ENCODE results near the gene MRPL50.

The MRPL50 gene

DNA sequence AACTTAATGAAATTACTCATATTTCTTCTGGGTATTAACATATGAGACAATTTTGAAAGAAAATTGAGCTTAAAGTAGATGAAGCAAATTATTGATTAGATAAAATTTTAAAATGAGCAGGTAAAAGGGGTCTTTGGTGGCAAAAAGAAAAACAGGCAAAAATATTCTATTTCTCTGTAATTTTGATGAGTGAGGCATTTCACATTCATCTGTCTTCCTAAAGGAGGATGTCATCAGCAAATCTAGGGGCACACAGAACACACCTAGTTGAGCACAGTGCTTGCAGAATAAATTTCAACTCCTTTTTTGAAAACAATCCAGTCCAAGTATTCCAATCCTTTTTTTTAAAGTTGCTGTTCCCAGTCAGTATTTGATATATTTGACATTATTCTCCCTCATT lies 16.4 kb upstream of the MRPL50 start:
- Histone ChIP-seq H3K18ac (ENCODE audit: low read length) (no peak overlapping the region), H3K9me3 (replicated peaks in 1 of 2; ENCODE audit: control insufficient read depth in 2 of 2, insufficient read depth in 1 of 2, low read depth in 1 of 2, low read length in 2 of 2) (peaks cover 10 to 21% of the 10 kb centered on the region in 2 donors), H3K79me1 (ENCODE audit: low read depth, low read length) (no peaks in the 10 kb centered on the region), H3K23ac (ENCODE audit: low read depth, low read length, poor library complexity) (no peak overlapping the region), H3K4me1 (ENCODE audit: control insufficient read depth in 2 of 2, insufficient read depth in 1 of 2, low read depth in 1 of 2, low read length in 2 of 2) (no peaks in the 10 kb centered on the region), H3K4me2 (ENCODE audit: insufficient read depth, low read length, poor library complexity, severe bottlenecking) (no peak overlapping the region), H3K27me3 (ENCODE audit: control insufficient read depth in 3 of 3, insufficient read depth in 3 of 3, low read depth in 1 of 3, low read length in 3 of 3) (no peaks in the 10 kb centered on the region), H3K4ac (ENCODE audit: low read length) (no peak overlapping the region), H2AK5ac (ENCODE audit: low read depth, low read length) (no peak overlapping the region), H3K9ac (ENCODE audit: low read depth, low read length, poor library complexity) (no peak overlapping the region), H3K14ac (ENCODE audit: low read length) (no peak overlapping the region), H3K36me3 (replicated peaks in 1 of 2; ENCODE audit: control insufficient read depth in 2 of 2, insufficient read depth in 2 of 2, low read length in 2 of 2) (peaks cover 0 to 7% of the 10 kb centered on the region in 2 donors), H3K4me3 (ENCODE audit: low read length in 2 of 2) (no peak overlapping the region), H2AFZ (ENCODE audit: low read length) (no peak overlapping the region), H4K8ac (ENCODE audit: low read depth, low read length) (no peak overlapping the region), H4K91ac (ENCODE audit: low read depth, low read length, poor library complexity) (no peak overlapping the region), H2BK15ac (ENCODE audit: low read length) (no peak overlapping the region), H2BK120ac (ENCODE audit: low read depth, low read length) (no peak overlapping the region), H2BK5ac (ENCODE audit: low read length) (no peak overlapping the region), H3K27ac (replicated peaks; ENCODE audit: low read length) (no peak overlapping the region), H2BK12ac (ENCODE audit: low read length) (no peak overlapping the region)
- no peak for DNase-seq (ENCODE audit: low spot score)

DNA sequence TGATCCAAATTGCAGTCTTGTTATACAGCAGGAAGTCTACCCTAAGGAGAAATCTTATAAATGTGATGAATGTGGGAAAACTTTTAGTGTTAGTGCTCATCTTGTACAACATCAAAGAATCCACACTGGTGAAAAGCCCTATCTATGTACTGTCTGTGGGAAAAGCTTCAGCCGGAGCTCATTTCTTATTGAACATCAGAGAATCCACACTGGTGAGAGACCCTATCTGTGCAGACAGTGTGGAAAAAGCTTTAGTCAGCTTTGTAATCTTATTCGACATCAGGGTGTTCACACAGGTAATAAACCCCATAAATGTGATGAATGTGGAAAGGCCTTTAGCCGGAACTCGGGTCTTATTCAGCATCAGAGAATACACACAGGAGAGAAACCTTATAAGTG lies 10.7 kb upstream of the MRPL50 start:
- Histone ChIP-seq H2AK5ac (ENCODE audit: low read depth, low read length) (no peak overlapping the region), H3K9me3 (replicated peaks in 1 of 2; ENCODE audit: control insufficient read depth in 2 of 2, insufficient read depth in 1 of 2, low read depth in 1 of 2, low read length in 2 of 2) (peaks cover 29 to 79% of the 10 kb centered on the region in 2 donors), H4K91ac (ENCODE audit: low read depth, low read length, poor library complexity) (no peak overlapping the region), H3K79me1 (ENCODE audit: low read depth, low read length) (no peaks in the 10 kb centered on the region), H3K4me1 (ENCODE audit: control insufficient read depth in 2 of 2, insufficient read depth in 1 of 2, low read depth in 1 of 2, low read length in 2 of 2) (no peaks in the 10 kb centered on the region), H3K14ac (ENCODE audit: low read length) (no peak overlapping the region), H2BK5ac (ENCODE audit: low read length) (no peak overlapping the region), H2BK15ac (ENCODE audit: low read length) (no peak overlapping the region), H3K9ac (ENCODE audit: low read depth, low read length, poor library complexity) (no peak overlapping the region), H2AFZ (ENCODE audit: low read length) (no peak overlapping the region), H3K4me2 (ENCODE audit: insufficient read depth, low read length, poor library complexity, severe bottlenecking) (no peak overlapping the region), H3K27ac (replicated peaks; ENCODE audit: low read length) (no peak overlapping the region), H3K4me3 (ENCODE audit: low read length in 2 of 2) (no peak overlapping the region), H3K27me3 (ENCODE audit: control insufficient read depth in 3 of 3, insufficient read depth in 3 of 3, low read depth in 1 of 3, low read length in 3 of 3) (no peaks in the 10 kb centered on the region), H4K8ac (ENCODE audit: low read depth, low read length) (no peak overlapping the region), H3K18ac (ENCODE audit: low read length) (no peak overlapping the region), H2BK12ac (ENCODE audit: low read length) (no peak overlapping the region), H3K23ac (ENCODE audit: low read depth, low read length, poor library complexity) (no peak overlapping the region), H2BK120ac (ENCODE audit: low read depth, low read length) (no peak overlapping the region), H3K4ac (ENCODE audit: low read length) (no peak overlapping the region), H3K36me3 (replicated peaks in 1 of 2; ENCODE audit: control insufficient read depth in 2 of 2, insufficient read depth in 2 of 2, low read length in 2 of 2) (peaks cover 25 to 65% of the 10 kb centered on the region in 2 donors)
- no peak for DNase-seq (ENCODE audit: low spot score)
- no CpG with 5 or more reads among the region's 4 CpGs for WGBS, 2 donors (ENCODE audit: extremely low coverage in 2 of 2, insufficient read length in 2 of 2, insufficient replicate concordance in 1 of 2)

DNA sequence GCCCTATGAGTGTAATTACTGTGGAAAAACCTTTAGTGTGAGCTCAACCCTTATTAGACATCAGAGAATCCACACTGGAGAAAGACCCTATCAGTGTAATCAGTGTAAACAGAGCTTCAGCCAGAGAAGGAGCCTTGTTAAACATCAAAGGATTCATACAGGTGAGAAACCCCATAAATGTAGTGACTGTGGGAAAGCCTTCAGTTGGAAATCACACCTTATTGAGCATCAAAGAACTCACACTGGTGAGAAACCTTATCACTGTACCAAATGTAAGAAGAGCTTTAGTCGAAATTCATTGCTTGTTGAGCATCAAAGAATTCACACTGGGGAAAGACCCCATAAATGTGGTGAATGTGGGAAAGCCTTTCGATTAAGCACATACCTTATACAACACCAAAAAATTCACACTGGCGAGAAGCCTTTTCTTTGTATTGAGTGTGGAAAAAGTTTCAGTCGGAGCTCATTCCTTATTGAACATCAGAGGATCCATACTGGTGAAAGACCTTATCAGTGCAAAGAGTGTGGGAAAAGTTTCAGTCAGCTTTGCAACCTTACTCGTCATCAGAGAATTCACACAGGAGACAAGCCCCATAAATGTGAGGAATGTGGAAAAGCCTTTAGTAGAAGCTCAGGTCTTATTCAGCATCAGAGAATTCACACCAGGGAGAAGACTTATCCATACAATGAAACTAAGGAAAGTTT lies 10.1 kb upstream of the MRPL50 start:
- no peak overlapping the region for H2BK15ac ChIP-seq (ENCODE audit: low read length)
- no peak overlapping the region for H3K27ac ChIP-seq (replicated peaks; ENCODE audit: low read length)
- no peak for DNase-seq (ENCODE audit: low spot score)
- peaks cover 29 to 70% of the 10 kb centered on the region in 2 donors for H3K36me3 ChIP-seq (replicated peaks in 1 of 2; ENCODE audit: control insufficient read depth in 2 of 2, insufficient read depth in 2 of 2, low read length in 2 of 2)
- H3K18ac ChIP-seq (ENCODE audit: low read length) = no peak overlapping the region
- no peak overlapping the region for H3K4me2 ChIP-seq (ENCODE audit: insufficient read depth, low read length, poor library complexity, severe bottlenecking)
- no peak overlapping the region for H2BK120ac ChIP-seq (ENCODE audit: low read depth, low read length)
- H2AK5ac ChIP-seq (ENCODE audit: low read depth, low read length) = no peak overlapping the region
- no peak overlapping the region for H2BK12ac ChIP-seq (ENCODE audit: low read length)
- no peaks in the 10 kb centered on the region for H3K4me1 ChIP-seq (ENCODE audit: control insufficient read depth in 2 of 2, insufficient read depth in 1 of 2, low read depth in 1 of 2, low read length in 2 of 2)
- no peaks in the 10 kb centered on the region for H3K27me3 ChIP-seq (ENCODE audit: control insufficient read depth in 3 of 3, insufficient read depth in 3 of 3, low read depth in 1 of 3, low read length in 3 of 3)
- H3K14ac ChIP-seq (ENCODE audit: low read length) = no peak overlapping the region
- H3K23ac ChIP-seq (ENCODE audit: low read depth, low read length, poor library complexity) = no peak overlapping the region
- no peaks in the 10 kb centered on the region for H3K79me1 ChIP-seq (ENCODE audit: low read depth, low read length)
- H3K4me3 ChIP-seq (ENCODE audit: low read length in 2 of 2) = no peak overlapping the region
- no peak overlapping the region for H4K8ac ChIP-seq (ENCODE audit: low read depth, low read length)
- WGBS, 2 donors (ENCODE audit: extremely low coverage in 2 of 2, insufficient read length in 2 of 2, insufficient replicate concordance in 1 of 2) = no CpG with 5 or more reads among the region's 5 CpGs
- no peak overlapping the region for H2AFZ ChIP-seq (ENCODE audit: low read length)
- no peak overlapping the region for H4K91ac ChIP-seq (ENCODE audit: low read depth, low read length, poor library complexity)
- no peak overlapping the region for H2BK5ac ChIP-seq (ENCODE audit: low read length)
- H3K9ac ChIP-seq (ENCODE audit: low read depth, low read length, poor library complexity) = no peak overlapping the region
- no peak overlapping the region for H3K4ac ChIP-seq (ENCODE audit: low read length)
- H3K9me3 ChIP-seq (replicated peaks in 1 of 2; ENCODE audit: control insufficient read depth in 2 of 2, insufficient read depth in 1 of 2, low read depth in 1 of 2, low read length in 2 of 2) = peaks cover 32 to 84% of the 10 kb centered on the region in 2 donors

DNA sequence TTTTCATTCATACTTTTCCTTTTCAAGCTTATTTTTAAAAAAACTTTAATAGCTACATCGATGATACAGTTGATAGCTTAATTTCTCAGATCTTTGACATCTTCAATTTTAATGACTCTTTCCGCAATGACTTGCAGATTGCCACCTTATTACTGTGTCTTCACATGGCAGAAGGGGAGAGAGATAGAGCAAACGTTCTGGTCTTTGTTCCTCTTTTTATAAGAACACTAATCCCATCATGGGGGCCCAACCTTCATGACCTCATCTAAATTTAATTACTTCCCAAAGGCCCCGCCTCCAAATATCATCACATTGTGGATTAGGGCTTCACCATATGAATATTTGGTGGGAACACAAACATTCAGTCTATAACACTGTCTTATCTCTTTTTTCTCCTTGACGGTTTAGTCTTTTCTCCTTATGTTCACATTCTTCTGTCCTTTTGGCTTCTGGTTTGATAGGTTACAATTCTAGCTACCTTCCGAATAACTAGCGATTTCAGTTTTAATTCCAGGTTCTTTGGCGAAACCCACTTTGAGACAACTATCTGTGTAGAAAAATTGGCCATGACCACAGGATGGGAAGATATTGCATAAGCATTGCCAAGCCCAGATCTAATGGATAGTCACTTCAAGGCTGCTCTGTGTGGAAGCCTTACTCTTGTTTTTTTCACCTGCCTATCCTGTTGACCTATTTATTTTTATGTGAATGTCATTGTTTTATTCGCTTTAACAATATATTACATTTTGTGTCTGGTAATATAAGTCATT lies 5.3 kb upstream of the MRPL50 start:
- DNase-seq (ENCODE audit: low spot score) = no peak
- Histone ChIP-seq H3K4me3 (ENCODE audit: low read length in 2 of 2) (no peak overlapping the region), H4K8ac (ENCODE audit: low read depth, low read length) (no peak overlapping the region), H3K27ac (replicated peaks; ENCODE audit: low read length) (no peak overlapping the region), H2BK15ac (ENCODE audit: low read length) (no peak overlapping the region), H3K79me1 (ENCODE audit: low read depth, low read length) (peaks cover 7% of the 10 kb centered on the region), H3K27me3 (ENCODE audit: control insufficient read depth in 3 of 3, insufficient read depth in 3 of 3, low read depth in 1 of 3, low read length in 3 of 3) (no peaks in the 10 kb centered on the region), H3K9me3 (replicated peaks in 1 of 2; ENCODE audit: control insufficient read depth in 2 of 2, insufficient read depth in 1 of 2, low read depth in 1 of 2, low read length in 2 of 2) (peaks cover 20 to 84% of the 10 kb centered on the region in 2 donors), H3K9ac (ENCODE audit: low read depth, low read length, poor library complexity) (no peak overlapping the region), H4K91ac (ENCODE audit: low read depth, low read length, poor library complexity) (no peak overlapping the region), H2BK120ac (ENCODE audit: low read depth, low read length) (no peak overlapping the region), H2AFZ (ENCODE audit: low read length) (no peak overlapping the region), H3K23ac (ENCODE audit: low read depth, low read length, poor library complexity) (no peak overlapping the region), H3K18ac (ENCODE audit: low read length) (no peak overlapping the region), H2BK5ac (ENCODE audit: low read length) (no peak overlapping the region), H2BK12ac (ENCODE audit: low read length) (no peak overlapping the region), H3K4me2 (ENCODE audit: insufficient read depth, low read length, poor library complexity, severe bottlenecking) (no peak overlapping the region), H3K36me3 (replicated peaks in 1 of 2; ENCODE audit: control insufficient read depth in 2 of 2, insufficient read depth in 2 of 2, low read length in 2 of 2) (peaks cover 35 to 90% of the 10 kb centered on the region in 2 donors), H3K14ac (ENCODE audit: low read length) (no peak overlapping the region), H3K4ac (ENCODE audit: low read length) (no peak overlapping the region), H2AK5ac (ENCODE audit: low read depth, low read length) (no peak overlapping the region), H3K4me1 (ENCODE audit: control insufficient read depth in 2 of 2, insufficient read depth in 1 of 2, low read depth in 1 of 2, low read length in 2 of 2) (peaks cover 3 to 4% of the 10 kb centered on the region in 2 donors)
- WGBS, 2 donors (ENCODE audit: extremely low coverage in 2 of 2, insufficient read length in 2 of 2, insufficient replicate concordance in 1 of 2) = no CpG with 5 or more reads among the region's 9 CpGs

Data from neuronal stem cell (in vitro differentiated cells).